AG09309 (cell line): ENCODE results near the gene EI24.

Experiments used
- DNase-seq: peaks from one replicate; pipeline ENCODE4 v3.0.0-alpha.2; 2010; ENCODE audit warnings: low read depth
- H3K4me3 ChIP-seq: 2 replicates; pipeline ENCODE4 v1.5.1; 2011; ENCODE audit warnings: mild to moderate bottlenecking, low read depth, low read length, moderate library complexity; ENCODE audit not compliant: control insufficient read depth
- CTCF ChIP-seq: IDR thresholded peaks from 2 replicates; pipeline ENCODE4 v1.5.1; 2011; ENCODE audit warnings: mild to moderate bottlenecking, low read depth, low read length, inconsistent platforms; ENCODE audit not compliant: insufficient read depth, control insufficient read depth; ENCODE audit errors: missing control alignments

EI24 gene

GRCh38 chr11:125588505-125588904, 19.2 kb downstream of the EI24 start:
- no peak for TF ChIP-seq CTCF
- no peak for DNase-seq
- H3K4me3 ChIP-seq: no peak overlapping the region

- TF ChIP-seq CTCF: no peak
These were observed 22.5 kb downstream of the EI24 start for GRCh38 chr11:125591649-125592304.

GRCh38 chr11:125592305-125593113, 23.2 kb downstream of the EI24 start, which contains the start of gene STT3A:
TSS of gene STT3A (plus strand) at chr11:125592852. CDS start at chr11:125595916, 3,064 bp downstream.
- peak; percentile 100 for DNase-seq
- peak within 1 kb of the TSS; percentile 90 for H3K4me3 ChIP-seq
- TF ChIP-seq CTCF: no peak

More at GRCh38 chr11:125591649-125592304, 22.5 kb downstream of the EI24 start:
- DNase-seq: no peak
- peak overlapping the region; percentile 58 for H3K4me3 ChIP-seq

GRCh38 chr11:125593114-125593820, 24.0 kb downstream of the EI24 start:
- TF ChIP-seq CTCF: no peak
- peak overlapping the region; percentile 90 for H3K4me3 ChIP-seq

GRCh38 chr11:125594958-125595357, 25.7 kb downstream of the EI24 start:
- no peak overlapping the region for H3K4me3 ChIP-seq
- no peak for DNase-seq
- TF ChIP-seq CTCF: no peak

More at GRCh38 chr11:125593114-125593820, 24.0 kb downstream of the EI24 start:
- DNase-seq: no peak

GRCh38 chr11:125600663-125601062, 31.4 kb downstream of the EI24 start:
- TF ChIP-seq CTCF: no peak
- DNase-seq: no peak

More at GRCh38 chr11:125600663-125601062, 31.4 kb downstream of the EI24 start:
- no peak overlapping the region for H3K4me3 ChIP-seq
